ENCODE data around the gene C2CD2L. TPM values are rescaled to one million over a fixed set of nuclear protein-coding genes. Genes with fewer than 3 reads are reported as not detected.

C2CD2L gene
- total RNA-seq, 3 donors from 2014 or later: 22.0 to 24.7 (median 23.0) TPM

- Mint-ChIP-seq H3K9me3 (no peaks in the 10 kb centered on the region), H3K4me1 (ENCODE audit: low read depth) (peaks cover 28% of the 10 kb centered on the region), H3K4me3 (no peak overlapping the region), H3K36me3 (ENCODE audit: insufficient read depth) (peaks cover 6% of the 10 kb centered on the region), H3K27me3 (ENCODE audit: low read depth) (no peaks in the 10 kb centered on the region)
- ATAC-seq (no peak), DNase-seq (no peak)
Observed at GRCh38 chr11:119087747-119088241, 19.4 kb upstream of the C2CD2L start.

GRCh38 chr11:119088406-119088805 lies 18.7 kb upstream of the C2CD2L start:
- no peaks in the 10 kb centered on the region for H3K9me3 Mint-ChIP-seq
- H3K4me3 Mint-ChIP-seq: no peak overlapping the region
- no peak for ATAC-seq
- no peaks in the 10 kb centered on the region for H3K27me3 Mint-ChIP-seq (ENCODE audit: low read depth)
- H3K36me3 Mint-ChIP-seq (ENCODE audit: insufficient read depth): peaks cover 9% of the 10 kb centered on the region
- peaks cover 33% of the 10 kb centered on the region for H3K4me1 Mint-ChIP-seq (ENCODE audit: low read depth)
- DNase-seq: no peak

GRCh38 chr11:119089319-119089718 lies 17.8 kb upstream of the C2CD2L start:
- Mint-ChIP-seq H3K36me3 (ENCODE audit: insufficient read depth) (peaks cover 15% of the 10 kb centered on the region), H3K4me1 (ENCODE audit: low read depth) (peaks cover 37% of the 10 kb centered on the region), H3K9me3 (no peaks in the 10 kb centered on the region), H3K4me3 (no peak overlapping the region), H3K27me3 (ENCODE audit: low read depth) (no peaks in the 10 kb centered on the region)
- no peak for ATAC-seq
- no peak for DNase-seq

DNA sequence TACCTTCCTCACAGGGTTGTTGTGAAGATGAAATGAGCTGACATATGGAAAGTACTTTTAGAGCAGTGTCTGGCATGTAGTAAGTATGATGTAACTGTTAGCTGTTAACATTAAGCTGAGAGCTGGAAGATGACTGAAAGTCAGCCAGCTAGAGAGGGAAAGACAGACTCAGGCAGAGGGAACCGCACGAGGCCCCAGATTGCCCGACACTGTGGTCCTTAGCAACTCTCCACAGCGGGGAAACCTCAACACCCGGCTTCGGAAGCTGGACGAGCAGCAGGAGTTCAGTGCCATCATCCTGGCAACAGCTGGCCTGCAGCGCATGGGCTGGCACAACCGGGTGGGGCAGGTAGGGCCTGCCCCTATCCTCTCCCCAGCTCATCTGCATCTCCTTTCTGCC lies 16.0 kb upstream of the C2CD2L start:
- Mint-ChIP-seq H3K9me3 (no peaks in the 10 kb centered on the region), H3K27me3 (ENCODE audit: low read depth) (no peaks in the 10 kb centered on the region), H3K36me3 (ENCODE audit: insufficient read depth) (peaks cover 15% of the 10 kb centered on the region), H3K4me3 (no peak overlapping the region), H3K4me1 (ENCODE audit: low read depth) (peaks cover 29% of the 10 kb centered on the region)
- no peak for DNase-seq
- no peak for ATAC-seq

DNA sequence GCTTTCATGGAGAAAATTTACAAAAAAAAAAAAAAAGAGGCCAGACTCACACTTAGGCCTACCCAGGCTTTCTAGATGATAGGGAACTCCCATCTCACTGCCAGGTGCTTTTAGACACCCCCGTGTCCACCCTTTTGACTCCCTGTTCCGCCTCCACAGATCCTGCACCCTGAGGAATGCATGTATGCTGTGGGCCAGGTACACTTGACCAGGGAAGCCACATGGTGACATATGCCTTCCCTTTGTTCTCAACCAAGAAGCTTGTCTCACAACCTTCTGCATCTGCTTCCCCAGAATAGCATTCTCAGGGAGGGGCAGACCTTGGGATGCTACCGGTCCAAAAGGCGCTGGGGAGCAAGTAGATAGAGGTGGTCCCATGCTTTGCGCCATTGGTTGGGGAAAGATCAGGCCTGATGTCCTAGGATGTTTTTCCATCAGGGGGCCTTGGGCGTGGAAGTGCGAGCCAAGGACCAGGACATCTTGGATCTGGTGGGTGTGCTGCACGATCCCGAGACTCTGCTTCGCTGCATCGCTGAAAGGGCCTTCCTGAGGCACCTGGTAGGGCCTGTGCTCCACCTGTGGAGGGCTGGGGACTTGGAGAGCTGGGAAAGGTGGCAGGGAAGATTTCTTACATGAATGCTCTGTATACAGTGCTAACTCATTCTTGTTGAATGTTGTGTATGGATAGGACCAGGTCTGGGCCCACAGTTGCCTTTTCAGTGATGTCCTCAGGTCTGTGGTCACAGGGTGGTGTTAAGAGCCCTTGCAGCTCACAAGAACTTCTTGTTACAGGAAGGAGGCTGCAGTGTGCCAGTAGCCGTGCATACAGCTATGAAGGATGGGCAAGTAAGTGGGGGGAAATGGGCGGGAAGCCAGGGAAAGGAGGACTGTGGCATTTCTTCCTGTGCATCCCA lies 14.9 kb upstream of the C2CD2L start:
- no peak for ATAC-seq
- no peaks in the 10 kb centered on the region for H3K27me3 Mint-ChIP-seq (ENCODE audit: low read depth)
- DNase-seq: no peak
- H3K36me3 Mint-ChIP-seq (ENCODE audit: insufficient read depth): peaks cover 20% of the 10 kb centered on the region
- H3K9me3 Mint-ChIP-seq: no peaks in the 10 kb centered on the region
- peak overlapping the region; percentile 92 for H3K4me3 Mint-ChIP-seq
- H3K4me1 Mint-ChIP-seq (ENCODE audit: low read depth): peaks cover 27% of the 10 kb centered on the region

DNA sequence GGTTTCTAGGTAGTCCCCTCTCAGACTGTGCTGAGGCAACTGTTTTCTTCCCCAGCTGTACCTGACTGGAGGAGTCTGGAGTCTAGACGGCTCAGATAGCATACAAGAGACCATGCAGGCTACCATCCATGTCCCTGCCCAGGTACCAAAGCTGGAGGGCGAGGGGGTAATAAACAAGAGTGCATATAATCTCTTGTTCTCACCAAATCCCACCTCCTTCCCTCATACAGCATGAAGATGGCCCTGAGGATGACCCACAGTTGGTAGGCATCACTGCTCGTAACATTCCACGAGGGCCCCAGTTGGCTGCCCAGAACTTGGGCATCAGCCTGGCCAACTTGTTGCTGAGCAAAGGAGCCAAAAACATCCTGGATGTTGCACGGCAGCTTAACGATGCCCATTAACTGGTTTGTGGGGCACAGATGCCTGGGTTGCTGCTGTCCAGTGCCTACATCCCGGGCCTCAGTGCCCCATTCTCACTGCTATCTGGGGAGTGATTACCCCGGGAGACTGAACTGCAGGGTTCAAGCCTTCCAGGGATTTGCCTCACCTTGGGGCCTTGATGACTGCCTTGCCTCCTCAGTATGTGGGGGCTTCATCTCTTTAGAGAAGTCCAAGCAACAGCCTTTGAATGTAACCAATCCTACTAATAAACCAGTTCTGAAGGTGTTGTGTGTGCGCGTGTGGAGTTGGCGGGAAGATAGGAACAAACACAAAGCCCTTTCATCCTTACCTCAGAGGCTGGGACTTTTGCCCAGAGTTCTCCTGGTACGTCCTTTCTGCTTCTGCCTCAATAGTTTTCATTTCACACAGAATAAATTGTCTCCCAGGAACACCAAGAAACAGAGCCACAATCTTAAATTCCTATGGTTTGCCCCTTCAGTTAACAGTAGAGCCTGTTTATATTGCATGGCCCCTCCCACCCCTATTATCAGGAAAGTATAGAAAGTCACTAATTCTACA lies 14.0 kb upstream of the C2CD2L start:
- Mint-ChIP-seq H3K9me3 (no peaks in the 10 kb centered on the region), H3K27me3 (ENCODE audit: low read depth) (no peaks in the 10 kb centered on the region), H3K4me3 (peak overlapping the region; percentile 92), H3K36me3 (ENCODE audit: insufficient read depth) (peaks cover 26% of the 10 kb centered on the region), H3K4me1 (ENCODE audit: low read depth) (peaks cover 21% of the 10 kb centered on the region)
- ATAC-seq (no peak), DNase-seq (no peak)

DNA sequence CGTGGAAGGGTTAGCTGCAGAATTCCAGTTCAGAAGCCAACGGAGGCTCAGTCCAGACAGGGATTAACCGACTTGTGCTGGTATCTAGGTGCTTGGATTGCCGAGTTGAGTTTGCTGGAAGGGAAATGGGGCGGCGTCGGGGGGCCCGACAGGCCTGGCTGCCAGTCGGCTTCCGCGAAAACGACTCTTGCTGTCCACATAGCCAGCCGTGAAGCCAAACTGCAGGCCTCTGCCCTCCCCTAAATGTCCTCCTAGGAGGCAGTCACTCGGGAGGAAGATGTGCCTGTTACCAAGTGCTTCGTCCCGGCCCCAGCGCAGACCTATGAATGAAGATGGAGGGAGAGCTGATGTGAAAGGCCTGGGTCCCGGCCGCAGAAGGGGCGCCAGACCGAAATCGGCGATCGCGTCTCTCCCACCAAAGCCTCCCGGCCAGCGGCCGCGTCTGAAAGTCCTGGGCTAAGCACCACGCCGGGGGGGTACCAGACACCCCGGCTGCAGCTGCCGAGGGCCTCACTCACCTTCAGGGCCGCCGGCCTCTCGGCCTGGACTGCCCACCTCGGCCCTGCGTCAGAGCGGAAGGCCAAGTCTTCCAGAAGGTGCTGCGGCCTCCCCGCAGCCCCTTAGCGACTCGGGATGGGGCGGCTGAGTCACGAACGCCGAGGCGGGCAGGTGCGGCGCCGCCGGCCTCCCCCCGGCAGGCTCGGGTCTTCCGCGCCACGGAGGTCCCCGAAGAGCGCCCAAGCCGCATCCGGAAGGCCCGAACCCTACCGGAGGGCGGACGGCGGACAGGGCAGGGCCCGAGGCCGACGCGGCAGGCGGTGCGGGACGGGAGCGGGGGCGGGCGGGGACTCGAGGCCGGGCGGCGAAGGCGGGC lies 13.0 kb upstream of the C2CD2L start:
- peak; percentile 46 for DNase-seq
- Mint-ChIP-seq H3K36me3 (ENCODE audit: insufficient read depth) (peaks cover 34% of the 10 kb centered on the region), H3K4me1 (ENCODE audit: low read depth) (peaks cover 25% of the 10 kb centered on the region), H3K4me3 (peak overlapping the region; percentile 92), H3K9me3 (no peaks in the 10 kb centered on the region), H3K27me3 (ENCODE audit: low read depth) (no peaks in the 10 kb centered on the region)
- peak; percentile 30 to 36 for ATAC-seq

DNA sequence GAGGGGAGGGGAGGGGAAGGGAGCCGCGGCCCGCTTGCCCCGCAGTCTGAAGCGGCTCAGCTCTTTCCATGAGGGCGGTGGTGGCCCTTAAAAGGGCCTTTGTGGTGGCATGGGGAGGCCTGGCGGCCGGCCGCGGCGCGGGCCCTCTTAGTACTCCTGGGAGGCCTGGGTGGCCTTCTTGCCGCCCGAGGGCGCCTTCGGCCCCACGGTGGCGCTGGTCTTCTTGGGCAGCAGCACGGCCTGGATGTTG lies 12.4 kb upstream of the C2CD2L start:
- ATAC-seq (peak; percentile 49 to 53), DNase-seq (no peak)
- H3K4me1 Mint-ChIP-seq (ENCODE audit: low read depth): peaks cover 26% of the 10 kb centered on the region
- H3K9me3 Mint-ChIP-seq: no peaks in the 10 kb centered on the region
- H3K27me3 Mint-ChIP-seq (ENCODE audit: low read depth): no peaks in the 10 kb centered on the region
- H3K4me3 Mint-ChIP-seq: peak overlapping the region; percentile 92
- H3K36me3 Mint-ChIP-seq (ENCODE audit: insufficient read depth): peaks cover 34% of the 10 kb centered on the region

GRCh38 chr11:119095066-119095880 lies 11.9 kb upstream of the C2CD2L start:
- DNase-seq: peak; percentile 99
- H3K36me3 Mint-ChIP-seq (ENCODE audit: insufficient read depth): peaks cover 34% of the 10 kb centered on the region
- H3K4me1 Mint-ChIP-seq (ENCODE audit: low read depth): peaks cover 32% of the 10 kb centered on the region
- peak; percentile 88 to 90 for ATAC-seq
- no peaks in the 10 kb centered on the region for H3K27me3 Mint-ChIP-seq (ENCODE audit: low read depth)
- peak overlapping the region; percentile 92 for H3K4me3 Mint-ChIP-seq
- H3K9me3 Mint-ChIP-seq: no peaks in the 10 kb centered on the region

DNA sequence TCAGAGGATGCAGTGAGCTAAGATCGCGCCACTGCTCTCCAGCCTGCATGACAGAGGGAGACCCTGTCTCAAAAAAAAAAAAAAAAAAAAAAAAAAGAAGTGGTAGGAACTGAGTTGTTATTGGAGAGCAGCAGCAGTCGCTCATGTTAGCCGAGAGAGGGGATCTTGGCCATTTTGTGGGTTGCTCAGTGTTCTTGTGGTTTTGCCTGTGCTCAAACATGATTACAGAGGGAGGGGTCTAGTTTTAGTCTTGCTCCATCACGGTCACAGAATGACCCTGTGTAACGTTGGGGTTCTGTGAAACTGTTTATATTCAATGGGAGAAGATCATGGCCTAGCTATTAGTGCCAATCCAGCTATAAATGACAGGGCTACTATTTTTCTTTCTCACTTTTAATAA lies 7.4 kb upstream of the C2CD2L start:
- H3K36me3 Mint-ChIP-seq (ENCODE audit: insufficient read depth): peaks cover 19% of the 10 kb centered on the region
- H3K27me3 Mint-ChIP-seq (ENCODE audit: low read depth): no peaks in the 10 kb centered on the region
- peak overlapping the region; percentile 91 for H3K4me3 Mint-ChIP-seq
- ATAC-seq (no peak), DNase-seq (no peak)
- H3K4me1 Mint-ChIP-seq (ENCODE audit: low read depth): peaks cover 32% of the 10 kb centered on the region
- no peaks in the 10 kb centered on the region for H3K9me3 Mint-ChIP-seq

- no peak for DNase-seq
- Mint-ChIP-seq H3K36me3 (ENCODE audit: insufficient read depth) (peaks cover 19% of the 10 kb centered on the region), H3K4me1 (ENCODE audit: low read depth) (peaks cover 35% of the 10 kb centered on the region), H3K9me3 (no peaks in the 10 kb centered on the region), H3K27me3 (ENCODE audit: low read depth) (no peaks in the 10 kb centered on the region), H3K4me3 (peak overlapping the region; percentile 91)
- no peak for ATAC-seq
Observed at GRCh38 chr11:119100246-119100970, 6.7 kb upstream of the C2CD2L start.

DNA sequence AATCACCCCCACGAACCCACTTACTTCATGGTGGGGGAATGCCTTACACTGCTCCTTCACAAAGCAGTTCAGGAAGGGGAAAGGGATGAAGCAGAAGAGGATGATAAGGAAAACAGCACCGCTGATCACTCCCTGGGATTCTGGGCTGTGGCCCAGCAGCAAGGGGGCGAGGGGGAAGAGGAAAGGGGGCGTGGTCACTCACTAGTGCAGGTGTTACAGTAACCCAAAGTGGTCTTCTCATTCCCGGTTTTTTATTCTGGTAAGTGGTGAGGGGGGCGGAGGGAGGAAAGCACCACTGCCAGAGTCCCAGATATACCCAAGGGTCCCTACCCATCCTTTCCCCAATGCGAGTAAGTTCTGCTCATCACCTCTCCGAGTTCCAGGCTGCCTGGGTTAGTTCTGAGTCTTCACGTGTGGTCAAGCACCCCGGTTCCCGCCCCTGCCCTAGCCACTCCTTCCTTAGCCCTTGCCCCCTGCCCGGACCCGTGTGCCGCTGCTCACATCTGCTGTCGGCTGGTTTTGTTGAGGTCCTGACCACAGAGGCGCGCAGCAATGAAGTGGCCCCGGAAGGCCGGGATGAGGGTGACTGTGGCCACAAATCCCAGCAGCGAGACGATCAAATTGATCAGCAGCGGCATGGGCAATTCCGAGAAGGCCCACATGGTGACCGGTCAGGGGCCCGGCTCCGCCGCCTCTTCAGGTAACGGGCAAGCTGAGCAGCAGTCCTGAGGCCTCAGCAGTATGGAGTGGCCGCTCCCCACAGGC lies 6.0 kb upstream of the C2CD2L start:
- peaks cover 19% of the 10 kb centered on the region for H3K36me3 Mint-ChIP-seq (ENCODE audit: insufficient read depth)
- no peaks in the 10 kb centered on the region for H3K9me3 Mint-ChIP-seq
- ATAC-seq: peak; percentile 7 to 8
- DNase-seq: no peak
- H3K27me3 Mint-ChIP-seq (ENCODE audit: low read depth): no peaks in the 10 kb centered on the region
- peaks cover 31% of the 10 kb centered on the region for H3K4me1 Mint-ChIP-seq (ENCODE audit: low read depth)
- H3K4me3 Mint-ChIP-seq: peak overlapping the region; percentile 91

Data from activated T-cell treated with anti-CD3 and anti-CD28 coated beads, Interleukin-2, amount 50 U/mL, for 4 hours (primary cell).